Astrocyte of the spinal cord (primary cell): ENCODE results near the gene CFAP119.
A peak's percentile ranks its signal among the peaks of the same experiment; 100 is the strongest.

Source experiments
- DNase-seq: peaks from one replicate; pipeline ENCODE4 v3.0.0; 2011; ENCODE audit warnings: low read depth, low spot score
- H3K4me3 ChIP-seq: 2 replicates; pipeline ENCODE4 v1.5.1; 2011; ENCODE audit warnings: low read depth, mild to moderate bottlenecking, low read length, moderate library complexity
- CTCF ChIP-seq: IDR thresholded peaks from 2 replicates; pipeline ENCODE4 v1.5.1; 2012; ENCODE audit warnings: low read depth, mild to moderate bottlenecking, low read length, inconsistent platforms
- in situ Hi-C: cut with HindIII; loops from 2 replicates; pipeline ENCODE4 v1.10.0; 2017; ENCODE audit warnings: low sequenced_read_pairs

The CFAP119 gene

DNA sequence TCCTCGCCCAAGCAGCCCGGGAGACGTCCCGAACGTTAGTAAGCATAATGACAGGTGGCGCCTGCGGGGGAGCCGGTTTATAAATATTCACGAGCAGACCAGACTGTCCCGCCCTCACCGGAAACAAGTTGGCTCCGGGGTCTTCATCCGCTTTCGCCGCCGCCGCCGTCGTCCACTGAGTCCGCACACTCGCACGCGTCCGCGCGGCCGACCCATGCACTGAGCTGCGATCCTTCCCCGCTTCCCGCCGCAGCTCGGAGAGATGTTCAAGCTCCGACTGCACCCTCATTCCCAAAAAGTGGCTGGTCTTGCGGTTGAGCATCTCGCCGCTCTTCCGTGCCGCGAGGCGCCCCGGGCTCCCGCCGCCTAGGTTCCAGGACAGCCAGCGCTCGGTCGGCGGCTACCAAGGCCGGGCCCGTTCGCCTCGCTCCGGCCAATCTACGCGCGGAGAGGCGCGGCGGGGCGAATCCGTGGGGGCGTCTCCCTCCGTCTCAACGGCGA lies 385 bp downstream of the CFAP119 start:
- in situ Hi-C loops, result no loop called here

GRCh38 chr16:30760577-30761426 lies 1.1 kb downstream of the CFAP119 start:
- H3K4me3 ChIP-seq, result peak overlapping the region; percentile 95
- in situ Hi-C loops, result no loop called here
- DNase-seq, result no peak
- no peak for TF ChIP-seq CTCF

More for the DNA sequence above, 385 bp downstream of the CFAP119 start:
- DNase-seq, result peak; percentile 22
- peak overlapping the region; percentile 95 for H3K4me3 ChIP-seq
- TF ChIP-seq CTCF, result no peak

- no peak for TF ChIP-seq CTCF
- no peak for DNase-seq
- no peak overlapping the region for H3K4me3 ChIP-seq
- in situ Hi-C loops, result no loop called here
These were observed 1.8 kb downstream of the CFAP119 start for GRCh38 chr16:30760001-30760559.

DNA sequence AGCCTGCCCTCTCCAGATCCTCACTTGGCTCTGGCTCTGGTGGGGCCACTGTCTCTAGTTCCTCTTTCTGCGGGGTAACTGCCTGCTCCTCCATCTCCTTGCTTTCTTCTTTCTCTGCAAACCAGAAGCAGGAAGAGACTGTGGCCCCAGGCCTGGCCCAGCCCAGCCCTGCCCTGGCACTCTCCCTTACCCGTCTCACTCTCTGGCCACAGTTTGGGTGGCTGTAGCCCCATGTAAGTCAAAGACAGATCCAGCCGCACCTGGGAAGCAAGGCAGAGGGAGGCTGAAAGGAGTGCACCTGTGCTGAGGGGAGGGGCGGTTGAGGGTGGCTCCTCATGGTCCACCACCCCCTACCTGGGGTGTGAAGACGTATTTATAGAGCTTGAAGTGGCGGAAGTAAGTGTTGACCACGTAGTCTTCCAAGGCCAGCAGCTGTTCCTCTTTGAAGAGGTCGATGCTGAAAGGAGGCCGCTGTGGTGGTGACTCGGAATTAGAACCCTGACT lies 2.8 kb downstream of the CFAP119 start:
- H3K4me3 ChIP-seq, result no peak overlapping the region
- DNase-seq, result no peak
- in situ Hi-C loops, result no loop called here
- TF ChIP-seq CTCF, result no peak

DNA sequence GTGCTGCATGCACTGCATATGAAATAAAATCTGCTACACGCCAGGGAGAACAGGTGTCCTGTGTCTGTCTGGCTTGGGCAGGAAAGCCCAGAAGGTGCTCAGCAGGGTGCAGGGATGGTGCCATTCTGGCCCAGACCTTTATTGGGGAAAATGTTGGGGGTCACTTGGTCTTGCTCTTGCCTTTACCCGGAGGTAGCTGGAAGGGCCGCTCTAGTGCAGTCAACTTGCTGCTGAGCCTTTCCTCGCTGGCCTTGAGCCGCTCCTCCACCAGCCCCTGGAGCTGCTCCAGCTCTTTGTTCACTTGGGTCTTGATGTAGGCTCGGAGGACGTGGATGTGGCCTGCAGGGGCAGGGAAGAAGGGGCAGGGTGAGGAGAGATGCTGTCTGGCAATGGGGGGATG lies 4.5 kb downstream of the CFAP119 start:
- no peak for TF ChIP-seq CTCF
- in situ Hi-C loops, result no loop called here
- no peak overlapping the region for H3K4me3 ChIP-seq
- DNase-seq, result no peak

GRCh38 chr16:30756781-30757100 lies 5.1 kb downstream of the CFAP119 start:
- no peak overlapping the region for H3K4me3 ChIP-seq
- in situ Hi-C loops, result no loop called here
- DNase-seq, result no peak

More at GRCh38 chr16:30756781-30757100, 5.1 kb downstream of the CFAP119 start:
- no peak for TF ChIP-seq CTCF
